ENCODE measurements around the gene SVIL.

DNA sequence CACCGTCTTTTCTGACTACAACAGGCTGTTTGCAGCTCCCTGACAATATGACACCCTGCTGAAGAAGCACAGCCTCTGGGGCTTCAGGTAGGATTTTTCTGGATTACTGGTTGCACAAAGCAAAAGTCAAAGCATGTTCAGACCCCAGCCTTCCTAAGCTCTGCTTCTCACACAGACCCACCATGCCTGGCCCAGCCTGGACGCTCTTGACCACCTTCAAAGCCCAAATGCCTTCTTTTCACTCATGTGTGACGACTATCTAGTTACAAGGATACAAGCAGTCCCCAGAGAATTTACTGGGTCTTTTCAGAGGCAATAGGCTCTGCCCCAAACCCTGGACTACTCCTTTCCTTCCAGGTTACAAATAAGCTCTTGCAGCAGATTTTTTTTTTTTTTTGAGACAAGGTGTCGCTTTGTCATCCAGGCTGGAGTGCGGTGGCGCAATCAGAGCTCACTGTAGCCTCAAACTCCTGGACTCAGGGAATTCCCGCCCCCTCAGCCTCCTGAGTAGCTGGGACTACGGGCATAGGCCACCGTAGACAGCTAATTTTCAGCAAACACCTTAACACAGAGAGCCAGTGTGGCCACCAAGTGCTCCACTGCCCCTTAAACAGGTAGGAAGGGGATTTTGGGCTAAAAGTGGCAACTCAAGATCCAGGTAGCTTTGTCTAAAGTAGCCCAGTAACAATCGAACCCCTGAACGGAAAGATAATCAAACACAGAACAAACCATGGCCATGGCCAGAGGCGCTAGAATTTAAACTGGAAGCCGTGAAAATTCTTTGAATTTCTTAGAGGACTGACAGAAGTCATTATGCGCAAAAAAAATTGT, 16.2 kb downstream of the SVIL start:
- TF ChIP-seq, protein P1, sequence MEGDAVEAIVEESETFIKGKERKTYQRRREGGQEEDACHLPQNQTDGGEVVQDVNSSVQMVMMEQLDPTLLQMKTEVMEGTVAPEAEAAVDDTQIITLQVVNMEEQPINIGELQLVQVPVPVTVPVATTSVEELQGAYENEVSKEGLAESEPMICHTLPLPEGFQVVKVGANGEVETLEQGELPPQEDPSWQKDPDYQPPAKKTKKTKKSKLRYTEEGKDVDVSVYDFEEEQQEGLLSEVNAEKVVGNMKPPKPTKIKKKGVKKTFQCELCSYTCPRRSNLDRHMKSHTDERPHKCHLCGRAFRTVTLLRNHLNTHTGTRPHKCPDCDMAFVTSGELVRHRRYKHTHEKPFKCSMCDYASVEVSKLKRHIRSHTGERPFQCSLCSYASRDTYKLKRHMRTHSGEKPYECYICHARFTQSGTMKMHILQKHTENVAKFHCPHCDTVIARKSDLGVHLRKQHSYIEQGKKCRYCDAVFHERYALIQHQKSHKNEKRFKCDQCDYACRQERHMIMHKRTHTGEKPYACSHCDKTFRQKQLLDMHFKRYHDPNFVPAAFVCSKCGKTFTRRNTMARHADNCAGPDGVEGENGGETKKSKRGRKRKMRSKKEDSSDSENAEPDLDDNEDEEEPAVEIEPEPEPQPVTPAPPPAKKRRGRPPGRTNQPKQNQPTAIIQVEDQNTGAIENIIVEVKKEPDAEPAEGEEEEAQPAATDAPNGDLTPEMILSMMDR (optimal IDR thresholded peaks at IDR 0.05 in 1 of 3, IDR thresholded peaks at IDR 0.05 in 1 of 3, conservative IDR thresholded peaks at IDR 0.05 in 1 of 3; ENCODE audit: extremely low read depth in 1 of 3, insufficient read depth in 2 of 3, low read length in 3 of 3), result no peak
- no peak for TF ChIP-seq EZH2 (IDR thresholded peaks at IDR 0.05; ENCODE audit: low read length)

Measured in keratinocyte (primary cell).